ENCODE data around the gene MICA. TPM values are rescaled to one million over a fixed set of nuclear protein-coding genes. Genes with fewer than 3 reads are reported as not detected.
"Not testable (repeated sequence)": the region's sequence is repeated elsewhere in the genome, so short reads cannot be mapped to it uniquely, and the experiment has no call there.

The MICA gene
- total RNA-seq, 1 experiment from 2014 or later: 41.2 TPM

- BruUV-seq (replicated peaks): no TSS peak
- CTCF ChIA-PET: no interaction called here
- no peak for TF ChIP-seq CTCF (conservative IDR thresholded peaks at IDR 0.05; ENCODE audit: low read depth, low read length)
- no peaks in the 10 kb centered on the region for H3K27me3 ChIP-seq (replicated peaks; ENCODE audit: insufficient read depth, low read depth, low read length, poor library complexity)
- no peaks in the 10 kb centered on the region for H3K4me1 ChIP-seq (ENCODE audit: insufficient read depth, low read length, poor library complexity, severe bottlenecking)
- POLR2A ChIA-PET (ENCODE audit: low non-redundant PET): no interaction called here
- H3K4me3 ChIP-seq (ENCODE audit: low read depth, low read length, poor library complexity, severe bottlenecking): no peak overlapping the region
- no peak overlapping the region for H3K27ac ChIP-seq (ENCODE audit: low read depth, low read length, poor library complexity, severe bottlenecking)
- intact Hi-C loops (cut with micrococcal nuclease; ENCODE audit: unreplicated experiment): no loop called here
- peak; percentile 31 for DNase-seq (ENCODE audit: low spot score)
- no peaks in the 10 kb centered on the region for H3K9me3 ChIP-seq (ENCODE audit: low read depth, low read length, poor library complexity, severe bottlenecking)
- no peaks in the 10 kb centered on the region for H3K36me3 ChIP-seq (ENCODE audit: insufficient read depth, low read length, poor library complexity, severe bottlenecking)
Measured at GRCh38 chr6:31453259-31453658, 49.9 kb downstream of the MICA start.

- POLR2A ChIA-PET (ENCODE audit: low non-redundant PET); intact Hi-C loops (cut with micrococcal nuclease; ENCODE audit: unreplicated experiment); H3K27ac ChIP-seq (ENCODE audit: low read depth, low read length, poor library complexity, severe bottlenecking); CTCF ChIA-PET; DNase-seq (ENCODE audit: low spot score); H3K36me3 ChIP-seq (ENCODE audit: insufficient read depth, low read length, poor library complexity, severe bottlenecking); H3K4me1 ChIP-seq (ENCODE audit: insufficient read depth, low read length, poor library complexity, severe bottlenecking); H3K4me3 ChIP-seq (ENCODE audit: low read depth, low read length, poor library complexity, severe bottlenecking); BruUV-seq (replicated peaks); H3K27me3 ChIP-seq (replicated peaks; ENCODE audit: insufficient read depth, low read depth, low read length, poor library complexity); H3K9me3 ChIP-seq (ENCODE audit: low read depth, low read length, poor library complexity, severe bottlenecking): not testable (repeated sequence)
Measured at GRCh38 chr6:31459864-31460263, 56.5 kb downstream of the MICA start.

DNA sequence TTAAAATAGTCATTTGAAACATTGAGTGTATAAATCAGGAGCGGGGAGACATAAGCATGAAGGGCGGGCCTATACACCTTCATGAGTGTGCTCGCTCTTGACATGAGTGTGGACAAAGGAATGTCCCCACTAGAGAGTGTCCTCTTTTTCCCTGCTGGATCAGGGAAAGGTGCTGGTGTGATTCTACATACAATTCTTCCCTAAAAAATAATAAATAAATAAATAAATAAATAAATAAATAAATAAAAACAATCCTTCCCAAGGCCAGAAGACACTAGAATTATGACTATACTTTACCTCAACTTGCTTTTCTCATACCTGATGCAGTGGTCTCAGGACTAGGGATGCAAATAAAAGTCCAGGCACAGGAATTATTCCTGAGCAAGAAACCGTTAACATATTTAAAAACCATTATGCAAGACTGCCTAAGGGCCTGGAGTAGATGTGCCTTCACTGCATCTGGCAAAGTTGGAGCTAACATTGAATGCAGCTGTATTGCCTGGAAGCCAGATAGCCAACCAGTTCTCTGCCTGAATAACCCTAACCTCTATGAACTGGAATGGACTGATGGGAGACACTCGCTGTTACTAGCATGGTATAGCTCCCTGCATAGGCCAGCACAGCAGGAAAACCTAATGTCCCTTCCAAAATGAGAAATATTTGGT lies 57.1 kb downstream of the MICA start:
- no peaks in the 10 kb centered on the region for H3K9me3 ChIP-seq (ENCODE audit: low read depth, low read length, poor library complexity, severe bottlenecking)
- BruUV-seq (replicated peaks): no TSS peak
- peaks cover 6% of the 10 kb centered on the region for H3K27me3 ChIP-seq (replicated peaks; ENCODE audit: insufficient read depth, low read depth, low read length, poor library complexity)
- intact Hi-C loops (cut with micrococcal nuclease; ENCODE audit: unreplicated experiment): no loop called here
- no peak overlapping the region for H3K4me3 ChIP-seq (ENCODE audit: low read depth, low read length, poor library complexity, severe bottlenecking)
- H3K36me3 ChIP-seq (ENCODE audit: insufficient read depth, low read length, poor library complexity, severe bottlenecking): no peaks in the 10 kb centered on the region
- no peak overlapping the region for H3K27ac ChIP-seq (ENCODE audit: low read depth, low read length, poor library complexity, severe bottlenecking)
- ChIA-PET POLR2A (ENCODE audit: low non-redundant PET) (no interaction called here), CTCF (no interaction called here)
- no peak for DNase-seq (ENCODE audit: low spot score)
- no peaks in the 10 kb centered on the region for H3K4me1 ChIP-seq (ENCODE audit: insufficient read depth, low read length, poor library complexity, severe bottlenecking)
- no peak for TF ChIP-seq CTCF (conservative IDR thresholded peaks at IDR 0.05; ENCODE audit: low read depth, low read length)
- TF ChIP-seq EZH2 (IDR thresholded peaks at IDR 0.05; ENCODE audit: borderline replicate concordance, low read depth, low read length, poor library complexity, severe bottlenecking): no peak

Data from A673 (cell line).